ENCODE data around the gene ZNF385B.

- TF ChIP-seq CTCF (optimal IDR thresholded peaks at IDR 0.05 in 1 of 3, IDR thresholded peaks at IDR 0.05 in 1 of 3, conservative IDR thresholded peaks at IDR 0.05 in 1 of 3; ENCODE audit: extremely low read depth in 1 of 3, insufficient read depth in 2 of 3, low read length in 3 of 3) = no peak
- no peak for TF ChIP-seq EZH2 (IDR thresholded peaks at IDR 0.05; ENCODE audit: low read length)
These were observed 21.7 kb upstream of the ZNF385B start for GRCh38 chr2:179882851-179883806.
